HEK293T (cell line): Measurements from ENCODE around the gene RPL7L1.

ENCODE experiments used
- CTCF ChIA-PET: fragments of 350-600 bp; formaldehyde crosslinking; extraction: SDS; loops from one replicate; lab custom pipeline; 2021; ENCODE audit warnings: antibody characterized with exemption, inconsistent platforms; lab: Yijun Ruan, JAX
- POLR2A ChIA-PET: fragments of 350-600 bp; formaldehyde crosslinking; extraction: SDS; loops from one replicate; lab custom pipeline; 2020; ENCODE audit warnings: antibody characterized with exemption, inconsistent platforms; lab: Yijun Ruan, JAX
- DNase-seq: peaks from one replicate; pipeline ENCODE4 v3.0.0; 2012; ENCODE audit warnings: mixed read lengths; ENCODE audit errors: extremely low spot score
- ARNT ChIP-seq: fragments of 450-650 bp; IDR thresholded peaks from 2 replicates; pipeline ENCODE4 v1.6.1; 2017; ENCODE audit warnings: mild to moderate bottlenecking
- BHLHE40 ChIP-seq: fragments of 450-650 bp; IDR thresholded peaks from 2 replicates; pipeline ENCODE4 v1.6.1; 2016; ENCODE audit warnings: mild to moderate bottlenecking, moderate library complexity, borderline replicate concordance
- CTBP1 ChIP-seq: fragments of 450-650 bp; IDR thresholded peaks from 2 replicates; pipeline ENCODE4 v1.6.1; 2016; ENCODE audit warnings: borderline replicate concordance
- ELF4 ChIP-seq: fragments of 450-650 bp; IDR thresholded peaks from 2 replicates; pipeline ENCODE4 v1.6.1; 2017; ENCODE audit warnings: antibody characterized with exemption
- FOXA1 ChIP-seq: fragments of 450-650 bp; IDR thresholded peaks from 2 replicates; pipeline ENCODE4 v1.6.1; 2016; ENCODE audit warnings: mild to moderate bottlenecking
- FOXK2 ChIP-seq: fragments of 450-650 bp; IDR thresholded peaks from 2 replicates; pipeline ENCODE4 v1.6.1; 2016; ENCODE audit warnings: mild to moderate bottlenecking
- FOXM1 ChIP-seq: fragments of 450-650 bp; IDR thresholded peaks from 2 replicates; pipeline ENCODE4 v1.6.1; 2017; ENCODE audit warnings: mild to moderate bottlenecking, borderline replicate concordance
- HDGF ChIP-seq: fragments of 450-650 bp; IDR thresholded peaks from 2 replicates; pipeline ENCODE4 v1.6.1; 2017; ENCODE audit warnings: antibody characterized with exemption, borderline replicate concordance
- L3MBTL2 ChIP-seq: fragments of 450-650 bp; conservative IDR thresholded peaks from 2 replicates; pipeline ENCODE4 v1.6.1; 2016; ENCODE audit warnings: mild to moderate bottlenecking
- LEF1 ChIP-seq: fragments of 450-650 bp; IDR thresholded peaks from 2 replicates; pipeline ENCODE4 v1.6.1; 2017; ENCODE audit warnings: mild to moderate bottlenecking, borderline replicate concordance
- NFRKB ChIP-seq: fragments of 450-650 bp; IDR thresholded peaks from 2 replicates; pipeline ENCODE4 v1.6.1; 2016; ENCODE audit warnings: mild to moderate bottlenecking, moderate library complexity
- PKNOX1 ChIP-seq: fragments of 450-650 bp; IDR thresholded peaks from 2 replicates; pipeline ENCODE4 v1.6.1; 2016
- SP1 ChIP-seq: fragments of 450-650 bp; IDR thresholded peaks from 2 replicates; pipeline ENCODE4 v1.6.1; 2017
- SUZ12 ChIP-seq: fragments of 450-650 bp; IDR thresholded peaks from 2 replicates; pipeline ENCODE4 v1.6.1; 2016; ENCODE audit warnings: mild to moderate bottlenecking
- TARDBP ChIP-seq: fragments of 450-650 bp; IDR thresholded peaks from 2 replicates; pipeline ENCODE4 v1.6.1; 2016
- ZNF384 ChIP-seq: fragments of 450-650 bp; IDR thresholded peaks from 2 replicates; pipeline ENCODE4 v1.6.1; 2016

RPL7L1 gene

GRCh38 chr6:42845327-42845694 is 34.1 kb upstream of the RPL7L1 start:
- DNase-seq, result no peak
- TF ChIP-seq CTBP1 (no peak), FOXK2 (no peak), ELF4 (no peak), NFRKB (no peak), HDGF (no peak), FOXM1 (no peak), ARNT (no peak), ZNF384 (no peak), PKNOX1 (no peak), SP1 (no peak), FOXA1 (no peak), LEF1 (no peak), TARDBP (no peak), BHLHE40 (no peak)

GRCh38 chr6:42846505-42846904 is 32.9 kb upstream of the RPL7L1 start:
- POLR2A ChIA-PET, result interaction anchor here (0.6 to 1.2 kb wide), 2 partner anchors 33 to 64 kb away, joined by 3 read pairs; partner anchors contain the start of gene RPL7L1
- DNase-seq, result no peak
- CTCF ChIA-PET, result interaction anchor here (0.8 kb wide), 1 partner anchor 121 kb away, joined by 3 read pairs; no protein-coding TSS in a partner anchor
- TF ChIP-seq NFRKB (no peak), LEF1 (no peak), PKNOX1 (no peak), ELF4 (no peak), ZNF384 (no peak), FOXK2 (no peak), CTBP1 (no peak)

More at GRCh38 chr6:42845327-42845694, 34.1 kb upstream of the RPL7L1 start:
- ChIA-PET CTCF (no interaction called here), POLR2A (interaction anchor here (1.1 to 1.2 kb wide), 2 partner anchors 34 to 100 kb away, joined by 3 read pairs; partner anchors contain the start of genes RPL7L1 and TBCC)

- no peak for TF ChIP-seq TARDBP
- no peak for DNase-seq
- CTCF ChIA-PET, result interaction anchor here (0.7 kb wide), 1 partner anchor 154 kb away, joined by 3 read pairs; no protein-coding TSS in a partner anchor
- POLR2A ChIA-PET, result no interaction called here
Observed at GRCh38 chr6:42848700-42849099, 30.7 kb upstream of the RPL7L1 start.

- no peak for DNase-seq
- TF ChIP-seq NFRKB (no peak), BHLHE40 (no peak), TARDBP (no peak), FOXK2 (no peak), FOXM1 (no peak), PKNOX1 (no peak), L3MBTL2 (no peak), LEF1 (no peak), CTBP1 (no peak), ARNT (no peak), FOXA1 (no peak), HDGF (no peak), SP1 (no peak), ELF4 (no peak)
- ChIA-PET CTCF (no interaction called here), POLR2A (no interaction called here)
Observed at GRCh38 chr6:42851599-42851998, 27.8 kb upstream of the RPL7L1 start.

GRCh38 chr6:42860036-42860435 is 19.4 kb upstream of the RPL7L1 start:
- no peak for DNase-seq
- POLR2A ChIA-PET, result interaction anchor here (1.2 kb wide), 1 partner anchor 19 kb away, joined by 3 read pairs; the partner anchor contains the start of gene RPL7L1
- TF ChIP-seq FOXK2, result no peak
- no peak for TF ChIP-seq ELF4
- no peak for TF ChIP-seq PKNOX1
- TF ChIP-seq HDGF, result no peak
- no peak for TF ChIP-seq BHLHE40
- TF ChIP-seq L3MBTL2, result no peak
- TF ChIP-seq NFRKB, result no peak
- TF ChIP-seq CTBP1, result no peak
- TF ChIP-seq SUZ12, result no peak
- TF ChIP-seq FOXA1, result no peak
- TF ChIP-seq ARNT, result no peak
- CTCF ChIA-PET, result no interaction called here

GRCh38 chr6:42860481-42860880 is 18.9 kb upstream of the RPL7L1 start:
- DNase-seq, result no peak
- POLR2A ChIA-PET, result interaction anchor here (1.2 kb wide), 1 partner anchor 19 kb away, joined by 3 read pairs; the partner anchor contains the start of gene RPL7L1
- CTCF ChIA-PET, result interaction anchor here (0.6 kb wide), 1 partner anchor 29 kb away, joined by 3 read pairs; no protein-coding TSS in a partner anchor
- TF ChIP-seq SP1, result no peak
- no peak for TF ChIP-seq L3MBTL2
- TF ChIP-seq LEF1, result no peak
- no peak for TF ChIP-seq SUZ12
- no peak for TF ChIP-seq CTBP1
- no peak for TF ChIP-seq FOXM1
- no peak for TF ChIP-seq FOXA1
- no peak for TF ChIP-seq ZNF384
- no peak for TF ChIP-seq PKNOX1
- TF ChIP-seq TARDBP, result no peak
- no peak for TF ChIP-seq NFRKB
